Natural killer cell (primary cell): ENCODE results near the gene EHMT1. TPM values are rescaled to one million over a fixed set of nuclear protein-coding genes. Genes with fewer than 3 reads are reported as not detected.

Experiments
- ATAC-seq, 3 donors: fragments of 150-1000 bp in 2 of 3; fragments of 200-7000 bp in 1 of 3; cut with Tn5 transposase; 1 replicate in 1 of 3; 2 replicates in 2 of 3; pipeline ENCODE4 v1.10.0; 2021; ENCODE audit warnings: mild to moderate bottlenecking in 2 of 3, moderate library complexity in 2 of 3
- DNase-seq, 2 donors: peaks; one replicate each; pipeline versions ENCODE4 v3.0.0 to v3.0.0-alpha.2; 2013 to 2021; ENCODE audit warnings: mixed read lengths in 1 of 2
- H3K27ac ChIP-seq: one replicate; pipeline ENCODE4 v1.5.1; 2013; ENCODE audit warnings: mild to moderate bottlenecking, low read length
- H3K27me3 ChIP-seq: one replicate; pipeline ENCODE4 v1.6.1; 2013; ENCODE audit warnings: low read length; ENCODE audit not compliant: control insufficient read depth, insufficient read depth
- H3K36me3 ChIP-seq: one replicate; pipeline ENCODE4 v1.6.1; 2013; ENCODE audit warnings: low read length; ENCODE audit not compliant: control insufficient read depth, insufficient read depth
- H3K4me1 ChIP-seq: one replicate; pipeline ENCODE4 v1.6.1; 2013; ENCODE audit warnings: low read length; ENCODE audit not compliant: control insufficient read depth, insufficient read depth
- H3K4me3 ChIP-seq: one replicate; pipeline ENCODE4 v1.5.1; 2013; ENCODE audit warnings: low read length
- H3K9me3 ChIP-seq: one replicate; pipeline ENCODE4 v1.6.1; 2013; ENCODE audit warnings: low read length; ENCODE audit not compliant: control insufficient read depth, insufficient read depth
- H3K27ac Mint-ChIP-seq, 2 donors: one replicate each; pipeline ENCODE4 v1.8.0; 2022; ENCODE audit warnings: mild to moderate bottlenecking in 2 of 2, mixed read lengths in 2 of 2, moderate library complexity in 1 of 2
- H3K27me3 Mint-ChIP-seq, 2 donors: one replicate each; pipeline ENCODE4 v1.8.0; 2022; ENCODE audit warnings: low read depth in 2 of 2, mixed read lengths in 2 of 2
- H3K36me3 Mint-ChIP-seq: one replicate; pipeline ENCODE4 v1.8.0; 2022; ENCODE audit warnings: mixed read lengths
- H3K4me1 Mint-ChIP-seq, 2 donors: one replicate each; pipeline ENCODE4 v1.8.0; 2022; ENCODE audit warnings: mixed read lengths in 2 of 2
- H3K4me3 Mint-ChIP-seq: one replicate; pipeline ENCODE4 v1.8.0; 2022; ENCODE audit warnings: mild to moderate bottlenecking, moderate library complexity, mixed read lengths
- H3K9me3 Mint-ChIP-seq, 2 donors: one replicate each; pipeline ENCODE4 v1.8.0; 2022; ENCODE audit warnings: mixed read lengths in 2 of 2
- WGBS: methylation state at CpG from one replicate; pipeline ENCODE4 v1.1.7; 2013; ENCODE audit warnings: missing lambda C conversion rate; ENCODE audit not compliant: insufficient coverage; 5-methylcytosine and 5-hydroxymethylcytosine counted together
- intact Hi-C: fragments of 100-400 bp; cut with micrococcal nuclease; formaldehyde crosslinking; loops from one replicate; pipeline ENCODE4 v1.14.2; 2022
- total RNA-seq, 4 donors: library from RNA; stranded (reverse); fragments of 120-200 nt in 1 of 4; gene quantifications; one replicate each; pipeline versions ENCODE4 v1.2.3 to v1.2.4, GENCODE V29; 2013 to 2022
- TF ChIP-seq, protein P1 (sequence below): fragments of 200-600 bp; IDR thresholded peaks from one replicate; pipeline ENCODE4 v1.8.0; 2022; ENCODE audit warnings: antibody characterized with exemption

Gene EHMT1
- total RNA-seq, 3 donors from 2014 or later (not counting 1 experiment from before 2014, with no cell fraction given), result 173 to 200 (median 176) TPM

DNA sequence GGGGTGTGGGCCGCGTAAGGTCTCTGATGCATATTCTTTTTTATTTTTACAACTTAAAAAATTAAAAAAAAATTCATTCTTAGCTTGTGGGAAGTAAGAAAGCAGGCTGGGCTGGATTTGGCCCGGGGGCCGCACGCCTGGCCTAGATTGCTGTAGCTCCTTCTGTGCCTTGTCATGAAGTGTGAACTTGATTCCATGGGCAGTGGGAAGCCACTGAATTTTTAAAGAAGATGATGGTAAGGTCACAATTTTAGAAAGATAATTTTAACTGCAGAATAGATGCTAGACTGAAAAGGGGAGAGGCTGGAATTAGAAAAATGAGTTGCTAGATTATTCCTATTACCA, 56.1 kb downstream of the EHMT1 start:
- TF ChIP-seq, protein P1, sequence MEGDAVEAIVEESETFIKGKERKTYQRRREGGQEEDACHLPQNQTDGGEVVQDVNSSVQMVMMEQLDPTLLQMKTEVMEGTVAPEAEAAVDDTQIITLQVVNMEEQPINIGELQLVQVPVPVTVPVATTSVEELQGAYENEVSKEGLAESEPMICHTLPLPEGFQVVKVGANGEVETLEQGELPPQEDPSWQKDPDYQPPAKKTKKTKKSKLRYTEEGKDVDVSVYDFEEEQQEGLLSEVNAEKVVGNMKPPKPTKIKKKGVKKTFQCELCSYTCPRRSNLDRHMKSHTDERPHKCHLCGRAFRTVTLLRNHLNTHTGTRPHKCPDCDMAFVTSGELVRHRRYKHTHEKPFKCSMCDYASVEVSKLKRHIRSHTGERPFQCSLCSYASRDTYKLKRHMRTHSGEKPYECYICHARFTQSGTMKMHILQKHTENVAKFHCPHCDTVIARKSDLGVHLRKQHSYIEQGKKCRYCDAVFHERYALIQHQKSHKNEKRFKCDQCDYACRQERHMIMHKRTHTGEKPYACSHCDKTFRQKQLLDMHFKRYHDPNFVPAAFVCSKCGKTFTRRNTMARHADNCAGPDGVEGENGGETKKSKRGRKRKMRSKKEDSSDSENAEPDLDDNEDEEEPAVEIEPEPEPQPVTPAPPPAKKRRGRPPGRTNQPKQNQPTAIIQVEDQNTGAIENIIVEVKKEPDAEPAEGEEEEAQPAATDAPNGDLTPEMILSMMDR, result no peak
- Histone ChIP-seq H3K4me1 (peaks cover 16% of the 10 kb centered on the region), H3K4me3 (no peak overlapping the region), H3K27me3 (no peaks in the 10 kb centered on the region), H3K9me3 (no peaks in the 10 kb centered on the region), H3K36me3 (no peaks in the 10 kb centered on the region), H3K27ac (no peak overlapping the region)
- DNase-seq (no peak), ATAC-seq (no peak)
- H3K27ac Mint-ChIP-seq, result peak overlapping the region; percentile 65 to 78
- peaks cover 44 to 59% of the 10 kb centered on the region in 2 donors for H3K4me1 Mint-ChIP-seq
- intact Hi-C loops, result loop anchor here (10.0 kb wide), 1 partner anchor 80 kb away; no protein-coding TSS in a partner anchor
- H3K27me3 Mint-ChIP-seq, result no peaks in the 10 kb centered on the region
- no peaks in the 10 kb centered on the region for H3K36me3 Mint-ChIP-seq
- 88% methylated on average over 3 of the region's 5 CpGs for WGBS
- no peak overlapping the region for H3K4me3 Mint-ChIP-seq
- no peaks in the 10 kb centered on the region for H3K9me3 Mint-ChIP-seq

DNA sequence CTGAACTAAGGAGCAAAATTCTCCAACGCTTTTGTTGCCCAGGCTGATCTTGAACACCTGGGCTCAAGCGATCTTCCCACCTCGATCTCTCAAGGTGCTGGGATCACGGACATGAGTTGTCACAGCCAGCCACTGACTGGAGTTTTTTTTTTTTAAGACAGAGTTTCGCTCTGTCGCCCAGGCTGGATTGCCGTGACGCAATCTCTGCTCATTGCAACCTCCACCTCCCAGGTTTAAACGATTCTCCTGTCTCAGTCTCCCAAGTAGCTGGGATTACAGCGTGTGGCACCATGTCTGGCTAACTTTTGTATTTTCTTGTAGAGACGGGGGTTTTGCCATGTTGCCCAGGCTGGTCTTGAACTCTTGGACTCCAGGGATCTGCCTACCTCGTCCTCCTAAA, 58.2 kb downstream of the EHMT1 start:
- 96% methylated on average over 12 of the region's 12 CpGs for WGBS
- Mint-ChIP-seq H3K27me3 (no peaks in the 10 kb centered on the region), H3K4me1 (peaks cover 44 to 54% of the 10 kb centered on the region in 2 donors), H3K36me3 (no peaks in the 10 kb centered on the region), H3K9me3 (no peaks in the 10 kb centered on the region), H3K27ac (no peak overlapping the region), H3K4me3 (no peak overlapping the region)
- no peaks in the 10 kb centered on the region for H3K9me3 ChIP-seq
- no peaks in the 10 kb centered on the region for H3K36me3 ChIP-seq
- H3K27ac ChIP-seq, result no peak overlapping the region
- intact Hi-C loops, result loop anchor here (10.0 kb wide), 1 partner anchor 78 kb away; no protein-coding TSS in a partner anchor
- peaks cover 16% of the 10 kb centered on the region for H3K4me1 ChIP-seq
- ATAC-seq (no peak), DNase-seq (no peak)
- no peaks in the 10 kb centered on the region for H3K27me3 ChIP-seq
- H3K4me3 ChIP-seq, result no peak overlapping the region
- TF ChIP-seq, protein P1, result no peak

DNA sequence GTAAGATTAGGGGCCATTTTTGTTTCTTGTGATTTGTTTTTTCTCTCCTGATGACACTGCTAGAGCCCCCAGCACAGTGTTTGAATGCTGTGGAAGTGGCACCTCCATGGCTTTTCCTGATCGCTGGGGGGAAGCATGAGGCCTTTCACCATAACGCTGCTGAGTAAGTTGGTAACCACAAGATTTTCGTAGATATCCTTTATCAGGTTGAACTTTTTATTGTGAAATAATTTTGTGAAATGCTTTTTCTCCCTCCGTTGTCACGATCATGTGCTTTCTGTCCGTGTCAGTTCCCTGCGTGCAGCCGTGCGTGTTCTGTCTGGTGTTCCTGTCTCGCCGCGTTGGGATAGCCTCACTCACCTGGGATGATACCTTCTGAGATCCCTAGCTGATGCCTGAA, 59.4 kb downstream of the EHMT1 start:
- peak in 1 of 3 donors; percentile 41 for ATAC-seq
- intact Hi-C loops, result loop anchor here (10.0 kb wide), 1 partner anchor 77 kb away; no protein-coding TSS in a partner anchor
- H3K4me1 Mint-ChIP-seq, result peaks cover 48 to 50% of the 10 kb centered on the region in 2 donors

More for the DNA sequence above, 59.4 kb downstream of the EHMT1 start:
- peaks cover 19% of the 10 kb centered on the region for H3K4me1 ChIP-seq
- H3K9me3 ChIP-seq, result no peaks in the 10 kb centered on the region
- H3K36me3 ChIP-seq, result no peaks in the 10 kb centered on the region
- TF ChIP-seq, protein P1, result no peak
- 77% methylated on average over 12 of the region's 12 CpGs for WGBS
- no peak overlapping the region for H3K27ac Mint-ChIP-seq
- no peak for DNase-seq
- no peaks in the 10 kb centered on the region for H3K36me3 Mint-ChIP-seq
- no peaks in the 10 kb centered on the region for H3K27me3 Mint-ChIP-seq
- H3K4me3 ChIP-seq, result no peak overlapping the region
- H3K27ac ChIP-seq, result no peak overlapping the region
- no peak overlapping the region for H3K4me3 Mint-ChIP-seq
- no peaks in the 10 kb centered on the region for H3K27me3 ChIP-seq
- no peaks in the 10 kb centered on the region for H3K9me3 Mint-ChIP-seq
